ENCODE results near the gene GIT2.
A peak's percentile ranks its signal among the peaks of the same experiment; 100 is the strongest.

The GIT2 gene

GRCh38 chr12:109944561-109945359 lies 51.4 kb downstream of the GIT2 start:
- DNase-seq (ENCODE audit: low read depth) = peak; percentile 45
- H3K4me3 ChIP-seq (replicated peaks; ENCODE audit: low read depth, low read length) = no peak overlapping the region
- no peak for TF ChIP-seq CTCF (IDR thresholded peaks at IDR 0.05; ENCODE audit: low read length, missing control alignments)

- no peak for TF ChIP-seq CTCF (IDR thresholded peaks at IDR 0.05; ENCODE audit: low read length, missing control alignments)
- no peak overlapping the region for H3K4me3 ChIP-seq (replicated peaks; ENCODE audit: low read depth, low read length)
- DNase-seq (ENCODE audit: low read depth) = no peak
These were observed 52.4 kb downstream of the GIT2 start for GRCh38 chr12:109943811-109944210.

- TF ChIP-seq CTCF (IDR thresholded peaks at IDR 0.05; ENCODE audit: low read length, missing control alignments) = no peak
- no peak overlapping the region for H3K4me3 ChIP-seq (replicated peaks; ENCODE audit: low read depth, low read length)
- no peak for DNase-seq (ENCODE audit: low read depth)
These were observed 55.7 kb downstream of the GIT2 start for GRCh38 chr12:109940339-109940923.

- TF ChIP-seq CTCF (IDR thresholded peaks at IDR 0.05; ENCODE audit: low read length, missing control alignments) = no peak
- H3K4me3 ChIP-seq (replicated peaks; ENCODE audit: low read depth, low read length) = no peak overlapping the region
- DNase-seq (ENCODE audit: low read depth) = no peak
These were observed 56.7 kb downstream of the GIT2 start for GRCh38 chr12:109939504-109939903.

GRCh38 chr12:109938947-109939346 lies 57.2 kb downstream of the GIT2 start:
- no peak for TF ChIP-seq CTCF (IDR thresholded peaks at IDR 0.05; ENCODE audit: low read length, missing control alignments)
- H3K4me3 ChIP-seq (replicated peaks; ENCODE audit: low read depth, low read length) = no peak overlapping the region
- DNase-seq (ENCODE audit: low read depth) = no peak

GRCh38 chr12:109937371-109937770 lies 58.8 kb downstream of the GIT2 start:
- no peak overlapping the region for H3K4me3 ChIP-seq (replicated peaks; ENCODE audit: low read depth, low read length)
- no peak for DNase-seq (ENCODE audit: low read depth)
- no peak for TF ChIP-seq CTCF (IDR thresholded peaks at IDR 0.05; ENCODE audit: low read length, missing control alignments)

Data from fibroblast of pulmonary artery (primary cell).